BJ (cell line): ENCODE results near the gene PRR7. TPM values are rescaled to one million over a fixed set of nuclear protein-coding genes. Genes with fewer than 3 reads are reported as not detected.

Experiments
- CTCF ChIA-PET: fragments of 350-600 bp; formaldehyde crosslinking; extraction: SDS; loops from one replicate; lab custom pipeline; 2021; ENCODE audit warnings: antibody characterized with exemption, inconsistent platforms; lab: Yijun Ruan, JAX
- POLR2A ChIA-PET: fragments of 300-600 bp; sonication (Branson Sonifier 250); formaldehyde crosslinking; extraction: SDS; loops from one replicate; lab custom pipeline; 2021; ENCODE audit warnings: antibody characterized with exemption; lab: Charles Lee
- DNase-seq: peaks from one replicate; pipeline ENCODE4 v3.0.0-alpha.2; 2011; ENCODE audit warnings: low read depth
- H3K27me3 ChIP-seq: 2 replicates; pipeline ENCODE4 v1.6.0; 2011; ENCODE audit warnings: low read length; ENCODE audit not compliant: control insufficient read depth, insufficient read depth
- H3K36me3 ChIP-seq: 2 replicates; pipeline ENCODE4 v1.5.1; 2011; ENCODE audit warnings: low read length; ENCODE audit not compliant: control insufficient read depth, insufficient read depth
- H3K4me3 ChIP-seq: 2 replicates; pipeline ENCODE4 v1.5.1; 2011; ENCODE audit warnings: low read depth, mild to moderate bottlenecking, control low read depth, low read length
- CTCF ChIP-seq: IDR thresholded peaks from 2 replicates; pipeline ENCODE4 v1.5.1; 2011; ENCODE audit warnings: low read depth, mild to moderate bottlenecking, control low read depth, inconsistent platforms, low read length, moderate library complexity; ENCODE audit not compliant: insufficient read depth
- polyA plus RNA-seq: library from polyadenylated mRNA; depleted of rRNA; stranded (reverse); fragments of >200 nt; gene quantifications from 2 replicates; pipeline ENCODE4 v1.2.3, GENCODE V29; 2011

PRR7 gene
- polyA plus RNA-seq, 1 experiment = 1.6 TPM

- TF ChIP-seq CTCF = 0 out of 2 replicates have a peak, but pooled peaks have one; percentile 9
- Histone ChIP-seq H3K36me3 (peaks cover 81% of the 10 kb centered on the region), H3K4me3 (no peak overlapping the region), H3K27me3 (no peaks in the 10 kb centered on the region)
- CTCF ChIA-PET = interaction anchor here (0.9 to 3.4 kb wide), 3 partner anchors 11 to 32 kb away, joined by 4 to 16 read pairs (median 6); no protein-coding TSS in a partner anchor
- POLR2A ChIA-PET = no interaction called here
- DNase-seq = no peak
Measured at GRCh38 chr5:177489119-177489716, 42.6 kb downstream of the PRR7 start.

GRCh38 chr5:177490311-177490991 lies 43.8 kb downstream of the PRR7 start:
- Histone ChIP-seq H3K4me3 (no peak overlapping the region), H3K27me3 (no peaks in the 10 kb centered on the region), H3K36me3 (peaks cover 76% of the 10 kb centered on the region)
- no peak for TF ChIP-seq CTCF
- ChIA-PET POLR2A (interaction anchor here (0.9 to 1.1 kb wide), 2 partner anchors 10 to 12 kb away, joined by 3 read pairs; no protein-coding TSS in a partner anchor), CTCF (interaction anchor here (0.8 to 8.2 kb wide), 5 partner anchors 10 to 35 kb away, joined by 3 to 85 read pairs (median 4); no protein-coding TSS in a partner anchor)
- DNase-seq = no peak

- H3K36me3 ChIP-seq = peaks cover 77% of the 10 kb centered on the region
- H3K4me3 ChIP-seq = no peak overlapping the region
- ChIA-PET CTCF (interaction anchor here (0.9 to 8.2 kb wide), 2 partner anchors 12 to 20 kb away, joined by 3 to 85 read pairs; no protein-coding TSS in a partner anchor), POLR2A (interaction anchor here (0.9 kb wide), 1 partner anchor 12 kb away, joined by 3 read pairs; no protein-coding TSS in a partner anchor)
- no peaks in the 10 kb centered on the region for H3K27me3 ChIP-seq
- TF ChIP-seq CTCF = no peak
- no peak for DNase-seq
Measured at GRCh38 chr5:177490992-177491391, 44.4 kb downstream of the PRR7 start.

- no peak overlapping the region for H3K4me3 ChIP-seq
- ChIA-PET CTCF (interaction anchor here (0.9 to 8.2 kb wide), 2 partner anchors 13 to 19 kb away, joined by 3 to 85 read pairs; no protein-coding TSS in a partner anchor), POLR2A (no interaction called here)
- DNase-seq = no peak
- TF ChIP-seq CTCF = peak; percentile 54
- H3K27me3 ChIP-seq = no peaks in the 10 kb centered on the region
- H3K36me3 ChIP-seq = peaks cover 75% of the 10 kb centered on the region
Measured at GRCh38 chr5:177491429-177491945, 44.9 kb downstream of the PRR7 start.
